Endothelial cell of umbilical vein (primary cell): ENCODE data around the gene RAB40C.

Experiments used
- POLR2A ChIP-seq: IDR thresholded peaks from 2 replicates; pipeline ENCODE4 v1.6.1; 2012; ENCODE audit warnings: low read depth, mild to moderate bottlenecking, control low read depth, low read length
- TF ChIP-seq, protein P1 (sequence below), 2 donors: IDR thresholded peaks; 1 replicate in 1 of 2; 2 replicates in 1 of 2; pipeline ENCODE4 v1.5.1; 2011; ENCODE audit warnings: low read length in 2 of 2, mild to moderate bottlenecking in 2 of 2, moderate library complexity in 2 of 2, control low read depth in 1 of 2, inconsistent platforms in 1 of 2, low read depth in 1 of 2; ENCODE audit not compliant: insufficient read depth in 1 of 2; ENCODE audit errors: extremely low read depth in 1 of 2

DNA sequence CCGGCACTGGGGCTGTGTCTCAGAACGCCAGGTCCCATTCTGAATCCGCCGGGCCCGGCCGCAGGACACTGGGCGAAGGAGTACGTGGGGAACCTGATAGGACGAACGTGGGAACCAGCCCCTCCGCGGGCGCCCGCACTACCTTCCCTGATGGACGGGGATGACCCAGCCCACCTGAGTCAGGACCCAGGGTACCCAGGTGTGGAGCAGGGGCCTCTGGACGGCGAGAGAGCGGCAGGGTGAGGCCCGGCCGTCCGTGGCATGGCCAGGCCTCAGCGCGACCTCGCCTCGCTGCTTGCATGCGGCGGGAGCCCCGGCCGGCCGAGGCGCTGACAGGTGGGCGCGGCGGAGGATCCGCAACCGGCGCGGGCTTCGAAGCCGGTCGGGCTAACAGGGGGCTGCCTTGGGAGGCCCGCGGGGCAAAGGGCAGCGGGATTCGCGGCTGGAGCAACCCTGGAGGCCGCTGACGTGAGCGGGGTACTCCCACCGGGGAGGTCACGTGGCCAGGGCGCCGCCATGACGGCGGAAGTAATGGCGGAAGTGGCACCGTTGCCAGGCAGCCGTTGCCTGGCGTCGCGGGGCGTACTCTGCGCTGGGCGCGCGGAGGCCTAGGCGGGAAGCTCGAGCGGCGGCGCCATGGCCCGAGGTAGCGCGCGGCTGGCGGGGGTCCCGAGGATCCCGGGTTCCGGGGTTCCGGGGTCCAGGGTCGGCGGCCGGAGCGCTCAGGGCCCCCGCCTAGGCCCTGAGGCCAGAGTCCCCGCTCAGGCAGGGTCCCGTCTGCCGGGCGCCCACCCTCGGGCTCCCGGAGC lies 59.1 kb downstream of the RAB40C start, which contains the start of gene WDR90:
- TF ChIP-seq, protein P1, sequence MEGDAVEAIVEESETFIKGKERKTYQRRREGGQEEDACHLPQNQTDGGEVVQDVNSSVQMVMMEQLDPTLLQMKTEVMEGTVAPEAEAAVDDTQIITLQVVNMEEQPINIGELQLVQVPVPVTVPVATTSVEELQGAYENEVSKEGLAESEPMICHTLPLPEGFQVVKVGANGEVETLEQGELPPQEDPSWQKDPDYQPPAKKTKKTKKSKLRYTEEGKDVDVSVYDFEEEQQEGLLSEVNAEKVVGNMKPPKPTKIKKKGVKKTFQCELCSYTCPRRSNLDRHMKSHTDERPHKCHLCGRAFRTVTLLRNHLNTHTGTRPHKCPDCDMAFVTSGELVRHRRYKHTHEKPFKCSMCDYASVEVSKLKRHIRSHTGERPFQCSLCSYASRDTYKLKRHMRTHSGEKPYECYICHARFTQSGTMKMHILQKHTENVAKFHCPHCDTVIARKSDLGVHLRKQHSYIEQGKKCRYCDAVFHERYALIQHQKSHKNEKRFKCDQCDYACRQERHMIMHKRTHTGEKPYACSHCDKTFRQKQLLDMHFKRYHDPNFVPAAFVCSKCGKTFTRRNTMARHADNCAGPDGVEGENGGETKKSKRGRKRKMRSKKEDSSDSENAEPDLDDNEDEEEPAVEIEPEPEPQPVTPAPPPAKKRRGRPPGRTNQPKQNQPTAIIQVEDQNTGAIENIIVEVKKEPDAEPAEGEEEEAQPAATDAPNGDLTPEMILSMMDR (IDR thresholded peaks at IDR 0.05; ENCODE audit: extremely low read depth in 1 of 2, insufficient read depth in 1 of 2, low read depth in 1 of 2, low read length in 2 of 2), result no peak
- peak; percentile 61 for TF ChIP-seq POLR2A
